GM04503 (cell line): ENCODE results near the gene NAT9.

Source experiments
- DNase-seq: peaks from one replicate; pipeline ENCODE4 v3.0.0-alpha.2; 2012; ENCODE audit warnings: low read depth

NAT9 gene

GRCh38 chr17:74779948-74780400, 3.8 kb upstream of the NAT9 start:
- DNase-seq = no peak

- DNase-seq = no peak
These were observed 3.4 kb upstream of the NAT9 start for GRCh38 chr17:74779501-74779900.

DNA sequence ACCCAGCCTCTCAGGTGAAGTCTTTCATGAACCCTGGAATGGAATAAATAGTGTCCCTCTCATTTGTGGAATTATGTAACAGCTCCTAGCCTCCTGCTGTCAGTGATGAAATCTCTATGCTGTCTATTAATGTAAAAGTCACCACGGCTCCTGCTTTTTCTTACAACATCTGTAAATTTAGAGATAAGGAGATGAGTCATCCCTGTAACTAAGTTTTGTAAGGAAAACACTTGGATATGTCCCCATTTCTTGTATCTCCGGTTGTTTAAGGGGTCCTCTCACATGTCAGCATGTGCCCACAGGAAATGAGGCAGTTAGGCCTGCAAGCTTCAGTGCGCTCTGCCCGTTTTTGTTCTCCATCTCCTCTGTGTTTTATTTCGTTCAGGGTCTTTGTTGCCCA, 2.8 kb upstream of the NAT9 start:
- no peak for DNase-seq

GRCh38 chr17:74777901-74778515, 1.9 kb upstream of the NAT9 start:
- no peak for DNase-seq

DNA sequence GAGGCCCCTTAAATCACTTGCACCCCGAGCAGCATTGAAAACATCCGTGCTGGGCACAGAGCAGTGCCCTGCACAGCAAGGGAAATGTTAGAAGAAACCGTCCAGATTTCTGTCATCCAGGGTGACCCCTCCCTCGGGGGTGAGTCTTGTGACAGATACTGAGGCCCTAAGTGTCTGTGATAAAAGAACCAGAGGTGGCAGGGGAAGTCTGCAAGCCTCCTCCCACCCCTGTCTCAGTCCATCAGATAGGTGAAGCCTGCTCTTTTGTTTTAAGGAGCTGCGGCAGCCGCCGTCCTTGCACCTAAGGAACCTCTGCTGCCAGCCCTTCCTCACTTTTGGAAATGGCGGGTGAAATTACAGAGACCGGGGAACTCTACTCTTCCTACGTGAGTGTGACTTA, 845 bp upstream of the NAT9 start:
- no peak for DNase-seq

DNA sequence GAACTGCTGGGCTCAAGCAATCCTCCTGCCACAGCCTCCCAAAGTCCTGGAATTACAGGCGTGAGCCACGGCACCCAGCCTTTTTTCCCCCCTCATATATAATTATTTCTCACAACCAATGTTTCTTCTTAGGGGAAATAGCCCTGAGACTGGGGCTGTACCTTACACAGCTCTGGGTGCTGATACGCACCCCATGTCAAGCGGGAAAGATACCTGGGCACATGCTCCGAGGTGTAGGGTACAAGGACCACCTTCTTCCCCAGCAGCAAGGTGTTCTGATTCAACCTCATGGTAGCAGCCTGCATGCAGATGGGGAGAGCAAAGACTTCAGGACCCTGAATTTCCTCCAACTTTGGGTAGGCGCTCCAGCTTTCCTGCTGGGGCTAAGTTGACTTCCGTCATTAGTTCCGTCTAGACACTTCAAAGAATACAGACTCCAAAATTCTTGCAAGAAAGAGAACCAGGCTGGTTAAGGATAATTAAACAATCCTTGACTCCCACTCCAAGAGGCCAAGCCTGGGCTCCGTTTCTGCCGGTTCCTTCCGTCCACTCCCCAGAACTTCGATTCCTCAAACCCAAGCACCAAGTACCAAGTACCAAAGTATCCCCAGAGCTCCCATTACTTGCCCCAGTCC, 619 bp downstream of the NAT9 start:
- DNase-seq = no peak

GRCh38 chr17:74773871-74774286, 2.3 kb downstream of the NAT9 start:
- no peak for DNase-seq

GRCh38 chr17:74773414-74773813, 2.7 kb downstream of the NAT9 start:
- no peak for DNase-seq

- no peak for DNase-seq
These were observed 4.1 kb downstream of the NAT9 start for GRCh38 chr17:74772053-74772452.

DNA sequence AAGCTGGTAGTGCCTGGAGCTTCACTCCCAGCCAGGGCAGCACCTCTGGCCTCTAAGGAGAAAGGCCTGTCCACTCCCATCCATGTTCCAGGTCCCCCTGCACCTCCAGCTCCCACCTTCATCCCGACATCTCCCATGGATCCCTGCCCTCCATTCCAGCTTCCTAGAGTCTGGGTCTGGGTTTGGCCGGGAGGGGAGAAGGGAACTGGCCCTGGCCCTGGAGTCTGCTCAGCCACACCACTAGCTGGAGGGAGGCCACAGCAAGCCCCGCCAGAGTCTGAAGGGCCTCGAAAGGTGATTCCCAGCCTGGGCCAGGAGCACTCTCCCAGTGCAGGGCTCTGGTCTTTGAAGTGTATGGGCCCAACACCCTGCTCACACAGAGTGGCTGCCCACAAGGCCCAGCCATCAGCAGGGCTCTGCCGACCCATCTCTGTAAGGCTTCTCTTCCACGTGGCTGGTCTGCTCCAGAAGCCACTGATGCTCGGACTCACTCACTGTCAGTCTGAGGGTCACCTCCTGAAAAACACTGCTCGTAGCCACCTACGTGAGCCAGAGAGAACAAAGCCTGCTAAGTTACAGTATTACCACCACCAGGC, 4.7 kb downstream of the NAT9 start:
- DNase-seq = no peak

DNA sequence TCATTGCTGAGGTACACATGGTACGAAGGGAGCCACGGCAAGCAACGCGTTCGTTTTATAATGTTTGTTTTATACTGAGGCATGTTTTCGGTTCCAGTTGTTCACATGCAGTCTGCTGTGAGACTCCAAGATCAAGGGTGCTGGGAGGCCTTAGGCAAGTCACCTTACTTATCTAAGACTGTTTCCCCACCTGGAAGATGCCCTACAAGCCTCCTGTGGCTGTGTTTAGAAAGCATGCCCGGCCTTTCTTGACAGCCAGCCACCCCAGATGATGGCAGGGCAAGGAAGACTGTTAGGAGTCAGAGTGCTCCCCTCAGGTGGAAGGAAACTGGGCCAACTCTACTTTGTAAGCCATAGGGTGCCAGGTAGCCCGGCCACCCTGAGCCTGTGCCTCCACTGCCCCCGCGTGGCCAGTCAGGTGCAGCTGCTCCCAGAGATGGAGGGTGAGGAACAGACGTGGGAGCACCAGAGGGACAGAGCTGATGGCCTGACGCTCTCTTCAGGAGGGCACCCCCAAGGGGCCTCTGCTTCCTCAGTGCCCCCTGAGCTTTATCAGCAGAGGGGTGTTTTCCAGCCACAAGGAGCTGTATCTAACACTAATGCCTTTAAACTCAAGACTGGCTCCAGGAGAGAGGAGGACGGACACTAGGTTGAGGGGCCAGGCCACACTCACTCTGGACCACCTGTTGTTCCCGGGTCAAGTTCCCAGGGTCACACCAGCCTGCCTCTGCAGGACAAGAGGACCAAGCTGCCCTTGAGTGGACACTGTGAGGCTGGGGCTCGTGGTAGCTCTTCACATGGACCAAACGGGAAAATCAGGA, 5.4 kb downstream of the NAT9 start:
- no peak for DNase-seq

GRCh38 chr17:74769856-74770497, 6.2 kb downstream of the NAT9 start:
- DNase-seq = no peak

DNA sequence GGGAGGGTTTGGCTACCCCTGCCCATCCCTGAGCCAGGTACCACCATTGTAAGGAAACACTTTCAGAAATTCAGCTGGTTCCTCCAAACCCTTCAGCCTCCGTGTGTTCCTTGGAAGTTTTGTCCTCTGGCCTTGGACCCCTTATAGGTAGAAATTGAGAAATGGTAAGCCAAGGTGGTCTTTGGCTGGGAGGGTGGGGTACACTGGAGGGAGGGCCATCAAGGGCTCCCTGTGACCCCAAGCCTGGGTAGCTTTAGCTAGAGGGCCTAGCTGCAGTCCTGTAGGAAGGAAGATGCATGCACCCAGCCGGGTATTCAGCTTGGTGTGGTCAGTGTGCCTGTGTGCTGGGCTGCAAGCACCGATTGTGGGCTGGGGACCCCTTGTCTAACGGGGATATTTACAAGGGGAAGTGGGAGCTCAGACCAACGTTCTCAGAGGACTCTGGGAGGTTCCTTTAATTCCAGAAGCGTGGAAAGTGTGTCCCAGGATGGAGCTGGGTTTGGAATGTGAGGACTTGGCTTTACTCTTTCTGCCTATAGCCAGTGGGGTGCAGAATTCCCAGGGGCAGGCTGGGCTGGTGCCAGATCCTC, 6.8 kb downstream of the NAT9 start:
- DNase-seq = no peak

GRCh38 chr17:74768763-74769114, 7.4 kb downstream of the NAT9 start:
- DNase-seq = no peak

DNA sequence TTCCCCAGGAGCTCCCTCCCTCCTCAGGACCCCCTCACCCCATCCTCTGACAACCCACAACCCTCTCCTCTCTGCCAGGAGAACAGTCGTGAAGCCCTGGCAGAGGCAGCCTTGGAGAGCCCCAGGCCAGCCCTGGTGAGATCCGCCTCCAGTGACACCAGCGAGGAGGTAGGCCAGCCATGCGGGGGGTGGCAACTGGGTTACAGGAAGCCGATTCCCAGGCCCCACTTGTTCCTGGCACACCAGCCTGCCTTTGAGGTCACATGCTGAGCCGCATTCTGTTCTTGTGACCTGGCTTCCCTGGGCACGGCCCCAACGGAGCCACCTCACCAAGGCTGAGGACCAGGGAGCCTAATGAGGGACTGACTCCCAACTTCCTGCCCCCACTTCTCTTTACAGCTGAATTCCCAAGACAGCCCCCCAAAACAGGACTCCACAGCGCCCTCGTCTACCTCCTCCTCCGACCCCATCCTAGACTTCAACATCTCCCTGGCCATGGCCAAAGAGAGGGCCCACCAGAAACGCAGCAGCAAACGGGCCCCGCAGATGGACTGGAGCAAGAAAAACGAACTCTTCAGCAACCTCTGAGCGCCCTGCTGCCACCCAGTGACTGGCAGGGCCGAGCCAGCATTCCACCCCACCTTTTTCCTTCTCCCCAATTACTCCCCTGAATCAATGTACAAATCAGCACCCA, 7.9 kb downstream of the NAT9 start:
- DNase-seq = peak; percentile 53

GRCh38 chr17:74767111-74767516, 9.0 kb downstream of the NAT9 start:
- no peak for DNase-seq

GRCh38 chr17:74766413-74766812, 9.7 kb downstream of the NAT9 start:
- DNase-seq = no peak

DNA sequence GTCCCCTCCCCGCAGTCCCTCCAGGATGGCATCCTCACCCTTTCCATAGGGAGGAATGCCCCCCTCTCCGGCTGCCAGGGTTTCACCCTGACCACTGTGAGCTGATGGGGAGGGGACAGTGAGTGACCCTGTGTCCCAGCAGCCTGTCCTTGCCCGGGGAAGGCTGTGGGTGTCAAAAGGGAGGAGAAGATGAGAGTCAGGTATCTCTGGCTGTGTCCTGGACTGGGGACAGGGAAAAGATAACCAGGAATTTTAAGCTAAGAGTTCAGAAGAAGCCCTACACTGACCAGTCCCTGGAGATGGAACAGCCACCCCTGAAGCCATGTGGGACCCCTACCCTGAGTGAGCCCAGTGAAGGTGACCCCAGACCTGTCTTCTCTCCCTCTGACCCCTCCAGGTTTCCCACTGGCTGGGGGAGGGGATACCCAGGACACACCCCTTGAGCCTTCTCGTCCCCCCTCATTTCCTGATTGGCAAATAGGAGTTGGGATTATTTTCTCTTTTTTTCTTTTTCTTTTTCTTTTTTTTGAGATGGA, 11.3 kb downstream of the NAT9 start:
- no peak for DNase-seq

- DNase-seq = no peak
These were observed 12.4 kb downstream of the NAT9 start for GRCh38 chr17:74763565-74764387.

DNA sequence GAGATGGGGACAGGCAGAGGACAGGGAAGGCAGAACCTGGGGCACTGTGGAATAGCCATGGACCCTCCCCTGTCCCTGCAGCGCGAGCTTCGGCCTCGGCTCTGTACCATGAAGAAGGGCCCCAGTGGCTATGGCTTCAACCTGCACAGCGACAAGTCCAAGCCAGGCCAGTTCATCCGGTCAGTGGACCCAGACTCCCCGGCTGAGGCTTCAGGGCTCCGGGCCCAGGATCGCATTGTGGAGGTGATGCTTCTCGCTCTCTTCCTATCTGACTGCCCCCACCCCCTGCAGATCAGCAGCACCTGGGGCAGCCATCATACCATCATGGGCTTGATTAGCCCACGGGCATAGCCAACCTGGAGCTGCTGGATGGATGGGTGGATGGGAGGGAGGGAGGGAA, 14.2 kb downstream of the NAT9 start:
- no peak for DNase-seq
